Activated T-cell treated with anti-CD3 and anti-CD28 coated beads, Interleukin-2, amount 50 U/mL, for 24 hours (primary cell): ENCODE results near the gene TSPAN32.
"Not testable (repeated sequence)": the region's sequence is repeated elsewhere in the genome, so short reads cannot be mapped to it uniquely, and the experiment has no call there.

Source experiments
- DNase-seq: peaks from one replicate; pipeline ENCODE4 v3.0.0-alpha.2; 2020
- H3K27ac Mint-ChIP-seq: 2 replicates; pipeline ENCODE4 v1.8.0; 2020; ENCODE audit warnings: mild to moderate bottlenecking, mixed read lengths
- H3K27me3 Mint-ChIP-seq: 2 replicates; pipeline ENCODE4 v1.8.0; 2020; ENCODE audit warnings: mixed read lengths
- H3K36me3 Mint-ChIP-seq: 2 replicates; pipeline ENCODE4 v1.8.0; 2020; ENCODE audit warnings: low read depth, mixed read lengths
- H3K4me1 Mint-ChIP-seq: 2 replicates; pipeline ENCODE4 v1.8.0; 2020; ENCODE audit warnings: low read depth, mixed read lengths
- H3K4me3 Mint-ChIP-seq: 2 replicates; pipeline ENCODE4 v1.8.0; 2020; ENCODE audit warnings: mild to moderate bottlenecking, moderate library complexity, mixed read lengths
- H3K9me3 Mint-ChIP-seq: 2 replicates; pipeline ENCODE4 v1.8.0; 2020; ENCODE audit warnings: mixed read lengths

Gene TSPAN32

DNA sequence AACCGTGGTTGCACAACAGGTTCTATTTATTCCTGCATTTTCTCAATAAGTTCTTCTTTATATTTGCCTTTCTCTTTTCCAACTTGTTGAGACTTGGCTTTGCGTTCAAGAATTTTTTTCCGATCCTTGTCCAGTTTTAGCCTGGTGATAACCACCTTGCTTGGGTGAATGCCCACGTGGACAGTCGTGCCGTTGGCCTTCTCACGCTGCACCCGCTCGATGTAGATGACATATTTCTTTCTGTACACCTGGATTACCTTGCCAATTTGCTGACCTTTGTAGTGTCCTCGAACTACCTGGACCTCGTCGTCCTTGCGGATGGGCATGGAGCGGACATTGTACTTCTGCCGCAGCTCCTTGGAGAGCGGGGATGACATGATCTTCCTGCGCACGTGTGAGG, 33.5 kb downstream of the TSPAN32 start:
- peaks cover 19% of the 10 kb centered on the region for H3K27me3 Mint-ChIP-seq
- H3K4me3 Mint-ChIP-seq, H3K4me1 Mint-ChIP-seq, H3K36me3 Mint-ChIP-seq, H3K9me3 Mint-ChIP-seq, H3K27ac Mint-ChIP-seq, DNase-seq: not testable (repeated sequence)

DNA sequence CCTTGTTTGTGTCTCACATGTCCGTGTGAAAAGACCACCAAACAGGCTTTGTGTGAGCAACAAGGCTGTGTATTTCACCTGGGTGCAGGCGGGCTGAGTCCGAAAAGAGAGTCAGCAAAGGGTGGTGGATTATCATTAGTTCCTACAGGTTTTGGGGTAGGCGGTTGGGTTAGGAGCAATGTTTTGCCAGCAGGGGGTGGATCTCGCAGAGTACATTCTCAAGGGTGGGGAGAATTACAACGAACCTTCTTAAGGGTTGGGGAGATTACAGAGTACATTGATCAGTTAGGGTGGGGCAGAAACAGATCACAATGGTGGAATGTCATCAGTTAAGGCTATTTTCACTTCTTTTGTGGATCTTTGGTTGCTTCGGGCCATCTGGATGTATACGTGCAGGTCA, 36.9 kb downstream of the TSPAN32 start:
- not testable (repeated sequence) for H3K36me3 Mint-ChIP-seq, H3K27me3 Mint-ChIP-seq, H3K4me3 Mint-ChIP-seq, H3K27ac Mint-ChIP-seq, DNase-seq, H3K4me1 Mint-ChIP-seq, H3K9me3 Mint-ChIP-seq

DNA sequence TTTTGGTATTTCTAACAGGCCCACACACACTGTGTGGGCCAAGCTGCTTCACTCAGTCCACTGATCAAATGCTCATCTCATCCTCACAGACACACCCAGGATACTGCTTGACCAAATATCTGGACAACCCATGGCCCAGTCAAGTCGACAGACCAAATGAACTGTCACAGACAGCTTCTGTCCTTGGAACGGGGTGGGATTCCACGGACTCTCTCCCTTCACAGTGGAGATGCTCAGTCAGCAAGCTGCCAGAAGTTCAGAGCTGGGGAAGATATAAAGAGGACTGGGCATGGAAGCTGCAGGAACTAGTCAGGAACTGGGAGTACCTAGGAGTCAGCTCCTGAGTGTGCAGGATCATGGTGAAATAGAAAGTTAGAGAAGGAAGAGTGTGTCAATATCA, 40.7 kb downstream of the TSPAN32 start:
- no peak overlapping the region for H3K27ac Mint-ChIP-seq

DNA sequence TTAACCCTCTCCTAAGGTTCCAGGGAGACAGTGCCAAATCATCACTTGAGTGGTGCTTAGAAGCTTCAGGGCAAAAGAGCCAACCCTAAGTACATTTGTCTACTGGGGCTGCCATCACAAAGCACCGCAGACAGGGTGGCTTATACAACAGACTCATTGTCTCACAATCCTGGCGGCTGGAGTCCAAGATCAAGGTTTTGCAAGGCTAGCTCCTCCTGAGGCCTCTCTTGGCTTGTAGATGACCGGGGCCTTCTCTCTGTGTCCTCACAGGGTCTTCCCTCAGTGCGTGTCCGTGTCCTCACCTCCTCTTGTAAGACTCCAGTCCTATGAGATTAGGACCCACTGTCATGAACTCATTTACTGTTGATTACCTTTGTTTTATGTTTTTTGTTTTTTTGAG, 41.2 kb downstream of the TSPAN32 start:
- H3K36me3 Mint-ChIP-seq, result no peaks in the 10 kb centered on the region
- no peak overlapping the region for H3K27ac Mint-ChIP-seq
- H3K4me3 Mint-ChIP-seq, result no peak overlapping the region
- peaks cover 6% of the 10 kb centered on the region for H3K9me3 Mint-ChIP-seq
- H3K4me1 Mint-ChIP-seq, result no peaks in the 10 kb centered on the region
- H3K27me3 Mint-ChIP-seq, result no peaks in the 10 kb centered on the region
- no peak for DNase-seq

More for the DNA sequence above, 40.7 kb downstream of the TSPAN32 start:
- Mint-ChIP-seq H3K36me3 (no peaks in the 10 kb centered on the region), H3K4me3 (no peak overlapping the region), H3K27me3 (no peaks in the 10 kb centered on the region), H3K4me1 (no peaks in the 10 kb centered on the region), H3K9me3 (peaks cover 6% of the 10 kb centered on the region)
- DNase-seq, result no peak

DNA sequence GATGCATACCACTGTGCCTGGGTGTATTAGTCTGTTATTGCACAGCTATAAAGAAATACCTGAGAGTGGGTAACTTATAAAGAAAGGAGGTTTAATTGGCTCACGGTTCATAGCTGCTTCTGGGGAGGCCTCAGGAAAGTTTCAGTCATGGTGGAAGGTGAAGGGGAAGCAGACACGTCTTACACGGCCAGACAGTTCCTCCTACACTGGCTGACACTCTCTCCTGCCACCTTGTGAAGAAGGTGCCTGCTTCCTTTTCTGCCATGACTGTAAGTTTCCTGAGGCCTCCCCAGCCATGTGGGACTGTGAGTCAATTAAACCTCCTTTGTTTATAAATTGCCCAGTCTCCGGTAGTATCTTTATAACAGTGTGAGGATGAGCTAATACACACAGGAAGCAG, 41.7 kb downstream of the TSPAN32 start:
- no peak overlapping the region for H3K27ac Mint-ChIP-seq
- H3K27me3 Mint-ChIP-seq, result no peaks in the 10 kb centered on the region
- no peaks in the 10 kb centered on the region for H3K4me1 Mint-ChIP-seq
- no peaks in the 10 kb centered on the region for H3K36me3 Mint-ChIP-seq
- DNase-seq, result no peak
- H3K4me3 Mint-ChIP-seq, result no peak overlapping the region
- peaks cover 6% of the 10 kb centered on the region for H3K9me3 Mint-ChIP-seq

DNA sequence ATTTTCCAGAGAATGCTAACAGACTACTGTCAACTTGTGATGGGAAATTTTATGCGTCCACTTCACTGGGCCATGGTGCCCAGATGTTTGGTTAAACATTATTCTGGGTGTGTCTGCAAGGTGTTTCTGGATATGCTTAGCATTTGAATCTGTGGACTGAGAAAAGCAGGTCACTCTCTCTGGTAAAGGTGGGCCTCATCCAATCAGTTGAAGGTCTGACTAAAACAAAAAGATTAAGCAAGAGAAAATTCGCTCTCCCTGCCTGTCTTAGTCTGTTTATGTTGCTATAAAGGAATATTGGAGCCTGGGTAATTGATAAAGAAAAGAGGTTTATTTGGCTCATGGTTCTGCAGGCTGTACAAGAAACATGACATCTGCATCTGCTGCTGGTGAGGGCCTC, 43.2 kb downstream of the TSPAN32 start:
- peaks cover 11% of the 10 kb centered on the region for H3K9me3 Mint-ChIP-seq
- no peak overlapping the region for H3K27ac Mint-ChIP-seq
- H3K27me3 Mint-ChIP-seq, result no peaks in the 10 kb centered on the region
- no peaks in the 10 kb centered on the region for H3K4me1 Mint-ChIP-seq
- no peak overlapping the region for H3K4me3 Mint-ChIP-seq
- H3K36me3 Mint-ChIP-seq, result no peaks in the 10 kb centered on the region
- DNase-seq, result no peak

DNA sequence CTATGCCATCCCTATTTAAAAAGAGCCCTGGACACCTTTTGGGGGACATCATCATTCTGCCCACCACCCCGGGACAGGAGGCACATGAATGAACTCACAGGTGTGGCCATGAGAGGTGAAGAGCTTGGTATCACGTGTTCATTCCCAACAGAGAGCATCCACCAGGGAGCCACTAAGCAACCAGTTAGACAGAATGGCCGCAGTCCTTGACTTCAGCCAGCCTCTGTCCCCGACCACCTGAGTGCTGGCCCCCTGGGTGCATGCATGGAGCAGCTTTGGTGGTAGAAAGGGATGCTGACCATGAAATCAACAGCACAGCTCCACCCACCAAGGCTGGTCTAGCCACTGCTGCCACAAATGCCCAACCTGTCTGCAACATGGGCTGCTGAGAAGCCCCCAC, 44.2 kb downstream of the TSPAN32 start:
- H3K9me3 Mint-ChIP-seq, result peaks cover 11% of the 10 kb centered on the region
- no peak overlapping the region for H3K4me3 Mint-ChIP-seq
- H3K36me3 Mint-ChIP-seq, result no peaks in the 10 kb centered on the region

DNA sequence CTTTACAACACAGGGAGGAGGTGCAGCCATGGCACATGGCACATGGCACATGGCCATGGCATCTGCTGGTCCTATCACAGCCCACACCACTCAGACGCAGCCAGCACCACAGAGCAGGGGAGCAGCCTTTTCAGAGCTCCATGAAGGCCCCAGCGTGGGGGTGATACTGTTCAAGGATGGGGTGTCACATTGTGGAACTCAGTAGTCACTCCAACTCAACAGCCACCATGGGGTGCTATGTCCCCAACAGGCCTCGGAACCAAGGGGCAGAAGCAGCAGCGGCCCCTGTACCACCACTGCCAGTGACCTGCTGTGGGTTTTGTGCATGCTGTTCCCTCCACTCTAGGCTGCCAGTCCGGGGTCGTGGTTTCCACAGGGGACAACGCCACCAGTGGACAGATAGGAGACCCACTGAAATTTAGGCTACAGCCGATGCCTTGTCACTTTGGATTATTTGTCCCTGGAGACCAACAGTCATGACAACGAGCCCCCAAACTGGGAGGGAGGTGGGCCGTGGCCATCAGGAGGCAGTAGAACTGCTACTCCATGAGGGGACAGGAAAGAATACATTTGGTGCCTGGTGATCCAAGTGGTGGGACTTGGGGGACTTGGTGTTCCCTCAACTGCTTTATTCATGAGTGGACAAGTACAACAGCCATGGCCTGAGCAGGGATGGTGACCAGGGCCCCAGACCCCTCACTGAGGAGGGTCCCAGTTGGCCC, 44.9 kb downstream of the TSPAN32 start:
- Mint-ChIP-seq H3K36me3 (no peaks in the 10 kb centered on the region), H3K9me3 (peaks cover 11% of the 10 kb centered on the region), H3K27me3 (no peaks in the 10 kb centered on the region), H3K27ac (no peak overlapping the region), H3K4me1 (no peaks in the 10 kb centered on the region), H3K4me3 (no peak overlapping the region)
- no peak for DNase-seq

More for the DNA sequence above, 44.2 kb downstream of the TSPAN32 start:
- H3K27me3 Mint-ChIP-seq, result no peaks in the 10 kb centered on the region
- no peaks in the 10 kb centered on the region for H3K4me1 Mint-ChIP-seq
- H3K27ac Mint-ChIP-seq, result no peak overlapping the region
- no peak for DNase-seq

DNA sequence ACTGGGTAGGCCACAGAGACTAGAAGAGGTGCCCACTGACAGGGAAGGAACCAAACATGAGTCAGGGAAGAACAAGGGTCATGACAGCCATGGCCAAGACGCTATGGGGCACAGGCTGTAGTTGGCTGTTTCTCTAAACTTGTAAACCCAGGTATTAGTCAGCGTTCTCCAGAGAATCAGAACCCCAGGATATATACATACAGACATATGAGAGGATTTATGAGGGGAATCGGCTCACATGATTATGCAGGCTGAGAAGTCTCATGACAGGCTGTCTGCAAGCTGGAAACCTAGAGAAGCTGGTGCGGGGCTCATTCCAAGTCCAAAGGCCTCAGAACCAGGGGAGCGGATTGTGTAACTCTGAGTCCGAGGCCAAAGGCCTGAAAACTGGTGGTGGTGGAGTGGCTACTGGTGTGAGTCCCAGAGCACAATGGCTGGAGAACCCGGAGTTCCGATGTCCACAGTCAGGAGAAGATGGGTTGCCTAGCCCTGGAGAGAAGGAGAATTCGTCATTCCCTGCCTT, 45.6 kb downstream of the TSPAN32 start:
- no peak overlapping the region for H3K4me3 Mint-ChIP-seq
- H3K4me1 Mint-ChIP-seq, result no peaks in the 10 kb centered on the region

DNA sequence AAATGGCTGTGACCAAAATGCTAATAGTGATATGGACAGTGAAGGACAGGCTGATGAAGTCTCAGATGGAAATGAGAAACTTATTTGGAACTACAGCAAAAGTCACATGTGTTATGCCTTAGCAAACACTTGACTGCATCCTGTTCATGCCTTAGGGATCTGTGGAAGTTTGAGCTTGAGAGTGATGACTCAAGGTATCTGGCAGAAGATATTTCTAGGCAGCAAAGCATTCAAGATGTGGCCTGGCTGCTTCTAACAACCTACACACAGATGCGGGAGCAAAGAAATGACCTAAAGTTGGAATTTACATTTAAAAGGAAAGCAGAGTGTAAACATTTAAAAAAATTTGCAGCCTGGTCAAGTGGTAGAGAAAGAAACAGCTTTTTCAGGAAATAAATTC, 47.2 kb downstream of the TSPAN32 start:
- Mint-ChIP-seq H3K36me3 (no peaks in the 10 kb centered on the region), H3K9me3 (peaks cover 11% of the 10 kb centered on the region), H3K27me3 (no peaks in the 10 kb centered on the region), H3K4me1 (no peaks in the 10 kb centered on the region), H3K27ac (no peak overlapping the region), H3K4me3 (no peak overlapping the region)
- no peak for DNase-seq

More for the DNA sequence above, 45.6 kb downstream of the TSPAN32 start:
- H3K27ac Mint-ChIP-seq, result no peak overlapping the region
- DNase-seq, result no peak
- no peaks in the 10 kb centered on the region for H3K36me3 Mint-ChIP-seq
- H3K9me3 Mint-ChIP-seq, result peaks cover 11% of the 10 kb centered on the region
- H3K27me3 Mint-ChIP-seq, result no peaks in the 10 kb centered on the region

DNA sequence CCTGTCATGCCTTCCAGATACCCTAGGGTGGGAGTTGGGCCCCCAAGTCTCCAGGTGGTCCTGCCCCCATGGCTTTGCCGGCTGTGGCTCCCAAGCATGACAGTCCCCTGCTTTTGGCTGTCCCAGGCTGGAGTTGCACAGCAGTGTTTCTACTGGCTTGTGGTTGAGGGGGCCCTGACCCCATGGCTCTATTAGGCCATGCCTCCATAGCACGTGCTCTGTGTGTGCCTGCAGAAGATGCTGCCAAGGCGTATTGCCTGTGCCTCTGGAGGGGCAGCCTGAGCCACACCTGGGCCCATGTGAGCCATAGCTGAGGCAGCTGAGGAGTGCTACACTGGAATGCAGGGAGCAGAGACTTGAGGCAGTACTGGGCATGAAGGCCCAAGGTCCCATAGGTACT, 49.9 kb downstream of the TSPAN32 start:
- no peaks in the 10 kb centered on the region for H3K36me3 Mint-ChIP-seq
- no peaks in the 10 kb centered on the region for H3K27me3 Mint-ChIP-seq
- H3K27ac Mint-ChIP-seq, result no peak overlapping the region
- no peak overlapping the region for H3K4me3 Mint-ChIP-seq
- no peak for DNase-seq
- no peaks in the 10 kb centered on the region for H3K4me1 Mint-ChIP-seq
- peaks cover 4% of the 10 kb centered on the region for H3K9me3 Mint-ChIP-seq

DNA sequence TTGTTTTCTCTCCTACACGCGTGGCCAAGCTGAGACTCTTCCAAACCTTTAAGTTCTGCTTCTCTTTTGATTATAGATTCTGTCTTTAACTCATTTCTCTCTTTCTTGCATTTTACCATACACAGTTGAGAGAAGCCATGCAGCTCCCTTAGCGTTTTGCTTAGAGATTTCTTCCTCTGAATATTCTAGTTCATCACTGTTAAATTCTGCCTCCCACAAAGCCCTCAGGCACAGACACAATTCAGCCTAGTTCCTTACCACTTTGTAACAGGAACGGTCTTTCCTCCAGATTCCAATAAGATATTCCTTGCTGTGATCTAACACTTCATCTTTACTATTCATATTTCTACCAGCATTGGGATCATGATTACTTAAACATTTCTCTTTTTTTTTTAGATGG, 50.6 kb downstream of the TSPAN32 start:
- no peak overlapping the region for H3K4me3 Mint-ChIP-seq

DNA sequence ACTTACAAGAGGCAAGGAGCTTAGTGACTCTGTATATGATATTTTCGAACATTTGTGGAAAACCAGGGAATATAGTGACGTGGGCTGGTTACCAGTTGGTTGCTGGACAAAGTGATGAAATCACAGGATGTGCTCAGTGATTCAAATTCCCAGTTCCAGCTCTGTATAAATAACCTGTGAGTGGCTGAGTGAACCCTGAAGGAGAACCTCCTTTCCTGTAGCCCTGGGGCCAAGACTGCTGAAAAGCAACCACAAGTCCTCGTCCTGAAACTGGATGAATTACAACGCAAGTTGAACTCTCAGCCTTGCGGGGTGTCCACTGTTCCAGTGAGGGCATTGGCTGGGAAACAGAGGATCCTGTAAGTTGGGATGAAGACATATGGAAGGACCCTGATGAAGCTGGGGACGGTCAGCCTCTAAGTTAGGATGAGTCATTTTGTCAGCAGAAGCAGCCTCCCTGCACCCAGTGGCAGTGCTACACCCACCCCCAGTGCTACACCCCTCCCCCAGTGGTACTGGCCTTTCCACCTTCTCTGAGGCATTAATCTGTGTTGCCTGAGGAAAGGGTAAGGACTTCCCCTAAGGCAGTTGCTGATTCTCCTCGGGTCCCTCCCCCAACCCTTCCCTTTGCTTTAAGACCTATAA, 53.3 kb downstream of the TSPAN32 start:
- no peak for DNase-seq
- Mint-ChIP-seq H3K27ac (no peak overlapping the region), H3K4me1 (no peaks in the 10 kb centered on the region), H3K4me3 (no peak overlapping the region), H3K9me3 (no peaks in the 10 kb centered on the region), H3K36me3 (no peaks in the 10 kb centered on the region), H3K27me3 (no peaks in the 10 kb centered on the region)

More for the DNA sequence above, 50.6 kb downstream of the TSPAN32 start:
- Mint-ChIP-seq H3K9me3 (peaks cover 4% of the 10 kb centered on the region), H3K27me3 (no peaks in the 10 kb centered on the region), H3K36me3 (no peaks in the 10 kb centered on the region), H3K4me1 (no peaks in the 10 kb centered on the region), H3K27ac (no peak overlapping the region)
- no peak for DNase-seq

DNA sequence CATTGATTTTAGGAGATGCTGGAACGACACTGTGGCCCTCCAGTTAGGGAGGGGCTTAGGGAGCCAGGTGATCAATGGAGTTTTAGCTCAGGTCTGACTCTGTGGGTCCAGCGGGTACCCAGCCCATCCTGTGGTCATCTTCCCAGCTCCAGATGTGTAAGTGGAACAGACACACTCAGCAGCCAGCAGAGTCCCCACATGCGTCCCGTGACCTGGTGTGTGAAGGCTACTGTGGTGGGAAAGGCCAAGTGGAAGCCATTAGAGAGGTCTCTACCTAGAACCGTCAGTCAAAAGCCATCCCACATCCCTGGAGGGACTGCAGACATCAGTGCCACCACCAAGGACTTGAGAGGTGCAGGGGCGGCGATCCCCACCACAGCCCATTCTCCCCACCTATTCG, 55.4 kb downstream of the TSPAN32 start:
- Mint-ChIP-seq H3K27ac (no peak overlapping the region), H3K36me3 (no peaks in the 10 kb centered on the region), H3K9me3 (no peaks in the 10 kb centered on the region), H3K4me1 (no peaks in the 10 kb centered on the region), H3K27me3 (no peaks in the 10 kb centered on the region), H3K4me3 (no peak overlapping the region)
- no peak for DNase-seq

DNA sequence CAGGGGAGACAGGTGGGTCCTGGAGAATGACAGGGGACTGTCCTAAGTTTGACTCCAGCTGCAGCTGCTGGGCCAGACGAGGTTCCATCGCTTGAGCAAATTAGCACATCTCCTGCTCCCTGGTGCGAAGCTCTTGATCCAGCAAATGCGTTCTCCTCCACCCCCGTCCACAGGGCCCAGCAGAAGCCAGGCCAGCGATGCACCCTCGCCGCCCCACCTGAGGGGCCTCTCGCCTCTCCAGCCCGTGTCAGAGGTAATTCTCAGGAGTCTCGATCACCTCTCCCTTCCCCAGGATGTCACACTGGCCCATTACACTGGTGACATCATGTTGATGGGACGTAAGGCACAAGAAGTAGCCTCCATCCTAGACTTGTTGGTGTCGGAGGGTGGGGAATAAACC, 55.8 kb downstream of the TSPAN32 start:
- not testable (repeated sequence) for H3K4me3 Mint-ChIP-seq, H3K27me3 Mint-ChIP-seq, DNase-seq, H3K4me1 Mint-ChIP-seq, H3K36me3 Mint-ChIP-seq, H3K27ac Mint-ChIP-seq, H3K9me3 Mint-ChIP-seq
